ENCODE results near the gene METAP1D.

DNA sequence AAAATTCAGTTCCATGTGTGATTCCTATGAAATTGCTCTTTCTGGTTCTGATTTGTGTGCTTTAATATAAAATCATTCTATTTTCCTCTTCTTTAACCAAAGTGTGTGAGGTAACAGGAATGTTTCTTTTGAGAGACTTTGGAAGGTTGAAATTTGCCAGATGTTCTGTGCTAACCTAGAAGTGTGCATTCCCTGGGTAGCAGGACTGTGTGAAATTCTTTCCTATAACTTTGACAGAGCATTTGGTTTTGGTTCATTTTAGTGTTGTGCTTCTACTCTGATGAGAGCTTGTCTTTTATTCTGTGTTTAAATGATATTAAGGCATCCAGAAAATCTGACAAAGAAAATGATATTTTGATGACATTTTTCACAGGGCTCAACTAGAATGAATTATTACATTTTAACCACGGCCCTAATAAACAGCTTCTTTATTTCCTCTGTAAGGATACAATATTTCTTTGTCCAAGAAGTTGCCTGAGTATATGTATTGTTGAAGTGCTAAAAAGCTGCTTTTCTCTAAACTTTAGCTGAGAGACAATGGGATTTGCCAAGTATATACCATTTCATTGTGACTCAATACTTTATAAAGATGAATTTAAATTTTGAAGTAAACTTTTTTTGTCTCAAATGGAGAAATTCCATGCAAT, 50.8 kb downstream of the METAP1D start:
- TF ChIP-seq, protein P1, sequence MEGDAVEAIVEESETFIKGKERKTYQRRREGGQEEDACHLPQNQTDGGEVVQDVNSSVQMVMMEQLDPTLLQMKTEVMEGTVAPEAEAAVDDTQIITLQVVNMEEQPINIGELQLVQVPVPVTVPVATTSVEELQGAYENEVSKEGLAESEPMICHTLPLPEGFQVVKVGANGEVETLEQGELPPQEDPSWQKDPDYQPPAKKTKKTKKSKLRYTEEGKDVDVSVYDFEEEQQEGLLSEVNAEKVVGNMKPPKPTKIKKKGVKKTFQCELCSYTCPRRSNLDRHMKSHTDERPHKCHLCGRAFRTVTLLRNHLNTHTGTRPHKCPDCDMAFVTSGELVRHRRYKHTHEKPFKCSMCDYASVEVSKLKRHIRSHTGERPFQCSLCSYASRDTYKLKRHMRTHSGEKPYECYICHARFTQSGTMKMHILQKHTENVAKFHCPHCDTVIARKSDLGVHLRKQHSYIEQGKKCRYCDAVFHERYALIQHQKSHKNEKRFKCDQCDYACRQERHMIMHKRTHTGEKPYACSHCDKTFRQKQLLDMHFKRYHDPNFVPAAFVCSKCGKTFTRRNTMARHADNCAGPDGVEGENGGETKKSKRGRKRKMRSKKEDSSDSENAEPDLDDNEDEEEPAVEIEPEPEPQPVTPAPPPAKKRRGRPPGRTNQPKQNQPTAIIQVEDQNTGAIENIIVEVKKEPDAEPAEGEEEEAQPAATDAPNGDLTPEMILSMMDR (IDR thresholded peaks at IDR 0.05): no peak
- no peak for TF ChIP-seq POLR2A (IDR thresholded peaks at IDR 0.05)

All from thyroid gland (tissue), 4 donors.